Measurements from ENCODE around the gene UNC5C.

GRCh38 chr4:95158045-95158444 is 390.7 kb downstream of the UNC5C start:
- TF ChIP-seq CTCF (IDR thresholded peaks at IDR 0.05) (no peak), EZH2 (IDR thresholded peaks at IDR 0.05) (no peak)

Data from neural progenitor cell (in vitro differentiated cells).